H9 (cell line): Measurements from ENCODE around the gene ADARB2. TPM values are rescaled to one million over a fixed set of nuclear protein-coding genes. Genes with fewer than 3 reads are reported as not detected.

Experiments
- DNase-seq: peaks from one replicate; pipeline ENCODE4 v3.0.0-alpha.2; 2017
- H2AFZ ChIP-seq: one replicate; pipeline ENCODE4 v1.6.1; 2013; ENCODE audit warnings: mild to moderate bottlenecking, low read length, control low read depth, moderate library complexity
- H2AK5ac ChIP-seq: 2 replicates; pipeline ENCODE4 v1.6.1; 2013; ENCODE audit warnings: low read length, control low read depth, mixed read lengths; ENCODE audit not compliant: insufficient read length
- H2BK120ac ChIP-seq: one replicate; pipeline ENCODE4 v1.6.1; 2013; ENCODE audit warnings: low read depth, mild to moderate bottlenecking, low read length, control low read depth, inconsistent platforms; ENCODE audit not compliant: poor library complexity, severe bottlenecking
- H2BK12ac ChIP-seq: 2 replicates; pipeline ENCODE4 v1.6.1; 2013; ENCODE audit warnings: low read length, control low read depth, mixed read lengths, low read depth; ENCODE audit not compliant: insufficient read length
- H2BK15ac ChIP-seq: 2 replicates; pipeline ENCODE4 v1.6.1; 2013; ENCODE audit warnings: low read depth, low read length, control low read depth
- H2BK20ac ChIP-seq: one replicate; pipeline ENCODE4 v1.6.1; 2013; ENCODE audit warnings: low read depth, mild to moderate bottlenecking, low read length, control low read depth, inconsistent platforms; ENCODE audit not compliant: poor library complexity, severe bottlenecking
- H2BK5ac ChIP-seq: 2 replicates; pipeline ENCODE4 v1.6.1; 2013; ENCODE audit warnings: low read length, control low read depth, mixed read lengths; ENCODE audit not compliant: insufficient read length
- H3K14ac ChIP-seq: 2 replicates; pipeline ENCODE4 v1.6.1; 2013; ENCODE audit warnings: low read length, control low read depth; ENCODE audit not compliant: insufficient read depth
- H3K18ac ChIP-seq: 2 replicates; pipeline ENCODE4 v1.6.1; 2013; ENCODE audit warnings: low read depth, mild to moderate bottlenecking, mixed read lengths, low read length, control low read depth; ENCODE audit not compliant: insufficient read length
- H3K23ac ChIP-seq: 2 replicates; pipeline ENCODE4 v1.6.1; 2013; ENCODE audit warnings: low read length, control low read depth, mixed read lengths, low read depth; ENCODE audit not compliant: insufficient read length
- H3K23me2 ChIP-seq: 2 replicates; pipeline ENCODE4 v1.6.1; 2013; ENCODE audit warnings: low read depth, mild to moderate bottlenecking, mixed read lengths, low read length, control low read depth; ENCODE audit not compliant: insufficient read length, poor library complexity, severe bottlenecking
- H3K27ac ChIP-seq: 2 replicates; pipeline ENCODE4 v1.5.1; 2013; ENCODE audit warnings: low read length, control low read depth, mixed read lengths, low read depth; ENCODE audit not compliant: insufficient read length
- H3K27me3 ChIP-seq: 2 replicates; pipeline ENCODE4 v1.6.1; 2013; ENCODE audit warnings: low read length, control low read depth, inconsistent platforms; ENCODE audit not compliant: insufficient read depth
- H3K4ac ChIP-seq: 2 replicates; pipeline ENCODE4 v1.6.1; 2013; ENCODE audit warnings: low read depth, mild to moderate bottlenecking, control low read depth, inconsistent platforms, low read length, moderate library complexity
- H3K4me1 ChIP-seq: 2 replicates; pipeline ENCODE4 v1.6.1; 2013; ENCODE audit warnings: low read length, control low read depth, inconsistent platforms; ENCODE audit not compliant: insufficient read depth
- H3K4me2 ChIP-seq: 2 replicates; pipeline ENCODE4 v1.6.1; 2013; ENCODE audit warnings: low read length, control low read depth, mixed read lengths; ENCODE audit not compliant: insufficient read length, insufficient read depth
- H3K56ac ChIP-seq: 2 replicates; pipeline ENCODE4 v1.6.1; 2013; ENCODE audit warnings: low read depth, mild to moderate bottlenecking, mixed read lengths, low read length, control low read depth; ENCODE audit not compliant: insufficient read length
- H3K79me1 ChIP-seq: 2 replicates; pipeline ENCODE4 v1.6.1; 2013; ENCODE audit warnings: low read depth, mild to moderate bottlenecking, moderate library complexity, low read length, control low read depth, inconsistent platforms; ENCODE audit not compliant: insufficient read depth, poor library complexity, severe bottlenecking
- H3K79me2 ChIP-seq: 2 replicates; pipeline ENCODE4 v1.6.1; 2013; ENCODE audit warnings: low read length, control low read depth, inconsistent platforms; ENCODE audit not compliant: insufficient read depth
- H3K9ac ChIP-seq: 2 replicates; pipeline ENCODE4 v1.6.1; 2013; ENCODE audit warnings: low read length, control low read depth, mixed read lengths; ENCODE audit not compliant: insufficient read length; ENCODE audit errors: extremely low read depth
- H3K9me3 ChIP-seq: one replicate; pipeline ENCODE4 v1.6.1; 2013; ENCODE audit warnings: low read depth, low read length, inconsistent platforms; ENCODE audit not compliant: control insufficient read depth
- H3T11ph ChIP-seq: one replicate; pipeline ENCODE4 v1.6.1; 2013; ENCODE audit warnings: mild to moderate bottlenecking, low read length, control low read depth, inconsistent platforms
- H4K20me1 ChIP-seq: one replicate; pipeline ENCODE4 v1.6.1; 2013; ENCODE audit not compliant: control insufficient read depth, insufficient read length, insufficient read depth
- H4K5ac ChIP-seq: 2 replicates; pipeline ENCODE4 v1.6.1; 2013; ENCODE audit warnings: low read depth, mild to moderate bottlenecking, mixed read lengths, low read length, control low read depth; ENCODE audit not compliant: insufficient read length
- H4K8ac ChIP-seq: replicated peaks from 2 replicates; pipeline ENCODE4 v1.6.1; 2013; ENCODE audit warnings: low read length, control low read depth, mixed read lengths, low read depth; ENCODE audit not compliant: insufficient read length
- H4K91ac ChIP-seq: 2 replicates; pipeline ENCODE4 v1.6.1; 2013; ENCODE audit warnings: low read depth, mild to moderate bottlenecking, moderate library complexity, mixed read lengths, low read length, control low read depth; ENCODE audit not compliant: insufficient read length
- H3K27ac Mint-ChIP-seq, 3 experiments: 2 replicates in 2 of 3; 3 replicates in 1 of 3; pipeline ENCODE4 v1.8.0; 2020 to 2021; ENCODE audit warnings: mixed read lengths in 3 of 3, mild to moderate bottlenecking in 1 of 3, moderate library complexity in 1 of 3
- H3K27me3 Mint-ChIP-seq: 2 replicates; pipeline ENCODE4 v1.8.0; 2021; ENCODE audit warnings: low read depth, mild to moderate bottlenecking, moderate library complexity, mixed read lengths
- H3K36me3 Mint-ChIP-seq, 3 experiments: 2 replicates in 2 of 3; 3 replicates in 1 of 3; pipeline ENCODE4 v1.8.0; 2020 to 2021; ENCODE audit warnings: low read depth in 3 of 3, mixed read lengths in 3 of 3; ENCODE audit not compliant: insufficient read depth in 1 of 3
- H3K4me1 Mint-ChIP-seq, 2 experiments: 2 replicates each; pipeline ENCODE4 v1.8.0; 2020; ENCODE audit warnings: mixed read lengths in 2 of 2
- H3K4me3 Mint-ChIP-seq, 2 experiments: 2 replicates in 1 of 2; 3 replicates in 1 of 2; pipeline ENCODE4 v1.8.0; 2020 to 2021; ENCODE audit warnings: mild to moderate bottlenecking in 2 of 2, mixed read lengths in 2 of 2, moderate library complexity in 1 of 2
- H3K9me3 Mint-ChIP-seq, 2 experiments: 2 replicates in 1 of 2; 3 replicates in 1 of 2; pipeline ENCODE4 v1.8.0; 2020; ENCODE audit warnings: mild to moderate bottlenecking in 2 of 2, mixed read lengths in 2 of 2, moderate library complexity in 1 of 2
- WGBS: extraction: QIAGEN DNeasy Blood & Tissue Kit; methylation state at CpG from one replicate; pipeline ENCODE4 v1.1.7; 2013; ENCODE audit warnings: missing lambda C conversion rate, low lambda C conversion rate, mixed read lengths; ENCODE audit not compliant: insufficient read length; ENCODE audit errors: extremely low coverage; 5-methylcytosine and 5-hydroxymethylcytosine counted together
- total RNA-seq: library from RNA; stranded (reverse); gene quantifications from 2 replicates; pipeline ENCODE4 v1.2.1, GENCODE V29; 2021
- TF ChIP-seq, protein P1 (sequence below): fragments of 200-600 bp; sonication (generic); conservative IDR thresholded peaks from 3 replicates; pipeline ENCODE4 v1.8.0; 2021; ENCODE audit warnings: antibody characterized with exemption, mild to moderate bottlenecking

Gene ADARB2
- total RNA-seq, 1 experiment from 2014 or later: 0.87 TPM

- Histone ChIP-seq H3K4me2 (no peak overlapping the region), H4K20me1 (no peaks in the 10 kb centered on the region), H2AFZ (no peak overlapping the region), H3K23me2 (peaks cover 6% of the 10 kb centered on the region), H3K14ac (no peak overlapping the region), H2BK5ac (no peak overlapping the region), H3T11ph (no peak overlapping the region), H3K56ac (no peak overlapping the region), H3K4me1 (no peaks in the 10 kb centered on the region), H3K9me3 (no peaks in the 10 kb centered on the region), H3K4ac (no peak overlapping the region), H4K5ac (no peak overlapping the region), H3K9ac (no peak overlapping the region), H3K79me2 (no peaks in the 10 kb centered on the region), H2AK5ac (no peak overlapping the region), H3K27ac (no peak overlapping the region), H2BK15ac (no peak overlapping the region), H2BK12ac (no peak overlapping the region), H2BK120ac (no peak overlapping the region), H4K91ac (no peak overlapping the region), H3K18ac (no peak overlapping the region), H3K79me1 (no peaks in the 10 kb centered on the region), H3K23ac (no peak overlapping the region), H4K8ac (no peak overlapping the region), H2BK20ac (no peak overlapping the region), H3K27me3 (peaks cover 12% of the 10 kb centered on the region)
- DNase-seq: no peak
- TF ChIP-seq, protein P1, sequence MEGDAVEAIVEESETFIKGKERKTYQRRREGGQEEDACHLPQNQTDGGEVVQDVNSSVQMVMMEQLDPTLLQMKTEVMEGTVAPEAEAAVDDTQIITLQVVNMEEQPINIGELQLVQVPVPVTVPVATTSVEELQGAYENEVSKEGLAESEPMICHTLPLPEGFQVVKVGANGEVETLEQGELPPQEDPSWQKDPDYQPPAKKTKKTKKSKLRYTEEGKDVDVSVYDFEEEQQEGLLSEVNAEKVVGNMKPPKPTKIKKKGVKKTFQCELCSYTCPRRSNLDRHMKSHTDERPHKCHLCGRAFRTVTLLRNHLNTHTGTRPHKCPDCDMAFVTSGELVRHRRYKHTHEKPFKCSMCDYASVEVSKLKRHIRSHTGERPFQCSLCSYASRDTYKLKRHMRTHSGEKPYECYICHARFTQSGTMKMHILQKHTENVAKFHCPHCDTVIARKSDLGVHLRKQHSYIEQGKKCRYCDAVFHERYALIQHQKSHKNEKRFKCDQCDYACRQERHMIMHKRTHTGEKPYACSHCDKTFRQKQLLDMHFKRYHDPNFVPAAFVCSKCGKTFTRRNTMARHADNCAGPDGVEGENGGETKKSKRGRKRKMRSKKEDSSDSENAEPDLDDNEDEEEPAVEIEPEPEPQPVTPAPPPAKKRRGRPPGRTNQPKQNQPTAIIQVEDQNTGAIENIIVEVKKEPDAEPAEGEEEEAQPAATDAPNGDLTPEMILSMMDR: no peak
- H3K4me3 Mint-ChIP-seq: no peak overlapping the region
- H3K9me3 Mint-ChIP-seq: no peaks in the 10 kb centered on the region
- H3K4me1 Mint-ChIP-seq: peaks cover 12 to 24% of the 10 kb centered on the region in 2 experiments
- H3K36me3 Mint-ChIP-seq: no peaks in the 10 kb centered on the region
- peaks cover 33% of the 10 kb centered on the region for H3K27me3 Mint-ChIP-seq
- no peak overlapping the region for H3K27ac Mint-ChIP-seq
- no CpG with 5 or more reads among the region's 6 CpGs for WGBS
Observed at GRCh38 chr10:1731592-1731991, 5.7 kb downstream of the ADARB2 start.
